G401.6 (cell line): ENCODE measurements around the gene SLIT3.
"Not testable (repeated sequence)": the region's sequence is repeated elsewhere in the genome, so short reads cannot be mapped to it uniquely, and the experiment has no call there.

Experiments used
- FAIRE-seq: peaks from 2 replicates; lab custom pipeline; 2012; peaks lifted over from hg19 to GRCh38; lab: Jason Lieb, UNC

Gene SLIT3

GRCh38 chr5:169219351-169219750 lies 81.6 kb downstream of the SLIT3 start:
- no peak for FAIRE-seq

GRCh38 chr5:169218861-169219260 lies 82.1 kb downstream of the SLIT3 start:
- no peak for FAIRE-seq

- no peak for FAIRE-seq
Measured at GRCh38 chr5:169218176-169218575, 82.8 kb downstream of the SLIT3 start.

GRCh38 chr5:169216866-169217265 lies 84.1 kb downstream of the SLIT3 start:
- FAIRE-seq = no peak

GRCh38 chr5:169213479-169213878 lies 87.5 kb downstream of the SLIT3 start:
- FAIRE-seq = no peak

GRCh38 chr5:169211761-169212160 lies 89.2 kb downstream of the SLIT3 start:
- not testable (repeated sequence) for FAIRE-seq

GRCh38 chr5:169204788-169205400 lies 96.0 kb downstream of the SLIT3 start:
- FAIRE-seq = no peak

GRCh38 chr5:169202969-169203368 lies 98.0 kb downstream of the SLIT3 start:
- FAIRE-seq = no peak

GRCh38 chr5:169201597-169201996 lies 99.3 kb downstream of the SLIT3 start:
- FAIRE-seq = no peak

GRCh38 chr5:169200125-169200778 lies 100.7 kb downstream of the SLIT3 start:
- FAIRE-seq = no peak

GRCh38 chr5:169197343-169197742 lies 103.6 kb downstream of the SLIT3 start:
- no peak for FAIRE-seq

- FAIRE-seq = no peak
Measured at GRCh38 chr5:169196059-169196458, 104.9 kb downstream of the SLIT3 start.

GRCh38 chr5:169195601-169196000 lies 105.3 kb downstream of the SLIT3 start:
- FAIRE-seq = no peak

- no peak for FAIRE-seq
Measured at GRCh38 chr5:169192536-169192935, 108.4 kb downstream of the SLIT3 start.

- FAIRE-seq = no peak
Measured at GRCh38 chr5:169190849-169191248, 110.1 kb downstream of the SLIT3 start.

GRCh38 chr5:169185626-169186025 lies 115.3 kb downstream of the SLIT3 start:
- FAIRE-seq = no peak

GRCh38 chr5:169183576-169183975 lies 117.4 kb downstream of the SLIT3 start:
- FAIRE-seq = no peak

GRCh38 chr5:169182797-169183196 lies 118.1 kb downstream of the SLIT3 start:
- FAIRE-seq = no peak

GRCh38 chr5:169181814-169182213 lies 119.1 kb downstream of the SLIT3 start:
- FAIRE-seq = no peak

GRCh38 chr5:169178754-169179153 lies 122.2 kb downstream of the SLIT3 start:
- no peak for FAIRE-seq

GRCh38 chr5:169178274-169178673 lies 122.7 kb downstream of the SLIT3 start:
- no peak for FAIRE-seq

GRCh38 chr5:169176709-169177694 lies 123.9 kb downstream of the SLIT3 start:
- no peak for FAIRE-seq

GRCh38 chr5:169175733-169176132 lies 125.2 kb downstream of the SLIT3 start:
- no peak for FAIRE-seq
